Brain (organoid and tissue), 1 donor: Measurements from ENCODE around the gene CORT. TPM values are rescaled to one million over a fixed set of nuclear protein-coding genes. Genes with fewer than 3 reads are reported as not detected.

ENCODE experiments used
- polyA plus RNA-seq: library from polyadenylated mRNA; stranded (reverse); fragments of 350-450 nt; fragmentation: Illumina TruSeq; extraction: RNeasy Lipid Tissue Mini Kit (QIAGEN cat#74804); gene quantifications from one replicate; pipeline ENCODE4 v1.2.3, GENCODE V29; 2015; ENCODE audit warnings: low read depth, low replicate concordance; ENCODE audit not compliant: insufficient read depth

CORT gene
- polyA plus RNA-seq, 1 donor from 2014 or later: 2.6 TPM

Other genes starting within 250 kb of the CORT start
- gene KIF1B, start 239.5 kb upstream of the CORT start, polyA plus RNA-seq: 87.7 TPM
- 308 TPM for gene PGD, start 51.0 kb upstream of the CORT start, polyA plus RNA-seq
- gene CENPS, start 19.6 kb upstream of the CORT start, polyA plus RNA-seq: 20.4 TPM
- gene DFFA, start 22.5 kb downstream of the CORT start, polyA plus RNA-seq: 31.8 TPM
- gene PEX14, start 24.9 kb downstream of the CORT start, polyA plus RNA-seq: 37.1 TPM